Stimulated activated CD8-positive, alpha-beta memory T cell treated with anti-CD3 and anti-CD28 coated beads, Interleukin-4, amount 100 ng/mL, for 48 hours (primary cell): ENCODE results near the gene TTLL10.

Experiments used
- DNase-seq: peaks from one replicate; pipeline ENCODE4 v3.0.0-alpha.2; 2020

Gene TTLL10

GRCh38 chr1:1161078-1161682 lies 12.5 kb upstream of the TTLL10 start:
- no peak for DNase-seq

GRCh38 chr1:1161683-1162079 lies 12.0 kb upstream of the TTLL10 start:
- DNase-seq = no peak

- no peak for DNase-seq
Observed at GRCh38 chr1:1162597-1163537, 10.8 kb upstream of the TTLL10 start.

GRCh38 chr1:1163538-1164070 lies 10.1 kb upstream of the TTLL10 start:
- DNase-seq = no peak

- DNase-seq = no peak
Observed at GRCh38 chr1:1164361-1164700, 9.3 kb upstream of the TTLL10 start.

GRCh38 chr1:1164701-1165451 lies 8.8 kb upstream of the TTLL10 start:
- DNase-seq = no peak

- no peak for DNase-seq
Observed at GRCh38 chr1:1165485-1165884, 8.2 kb upstream of the TTLL10 start.

GRCh38 chr1:1165900-1166421 lies 7.7 kb upstream of the TTLL10 start:
- DNase-seq = no peak

GRCh38 chr1:1166642-1167397 lies 6.9 kb upstream of the TTLL10 start:
- DNase-seq = no peak

- DNase-seq = no peak
Observed at GRCh38 chr1:1167398-1167821, 6.3 kb upstream of the TTLL10 start.

- DNase-seq = no peak
Observed at GRCh38 chr1:1167841-1168450, 5.7 kb upstream of the TTLL10 start.

- DNase-seq = no peak
Observed at GRCh38 chr1:1168451-1169411, 4.9 kb upstream of the TTLL10 start.

GRCh38 chr1:1169429-1170214 lies 4.1 kb upstream of the TTLL10 start:
- DNase-seq = no peak

- DNase-seq = no peak
Observed at GRCh38 chr1:1170215-1171091, 3.2 kb upstream of the TTLL10 start.

- no peak for DNase-seq
Observed at GRCh38 chr1:1171161-1171545, 2.5 kb upstream of the TTLL10 start.

- peak; percentile 50 for DNase-seq
Observed at GRCh38 chr1:1171546-1172340, 1.9 kb upstream of the TTLL10 start.

GRCh38 chr1:1173061-1173792 lies 453 bp upstream of the TTLL10 start:
- DNase-seq = no peak
